ENCODE results near the gene FOXN1. TPM values are rescaled to one million over a fixed set of nuclear protein-coding genes. Genes with fewer than 3 reads are reported as not detected.
A peak's percentile ranks its signal among the peaks of the same experiment; 100 is the strongest.

FOXN1 gene
- total RNA-seq, 1 donor from 2014 or later = 14.8 TPM

DNA sequence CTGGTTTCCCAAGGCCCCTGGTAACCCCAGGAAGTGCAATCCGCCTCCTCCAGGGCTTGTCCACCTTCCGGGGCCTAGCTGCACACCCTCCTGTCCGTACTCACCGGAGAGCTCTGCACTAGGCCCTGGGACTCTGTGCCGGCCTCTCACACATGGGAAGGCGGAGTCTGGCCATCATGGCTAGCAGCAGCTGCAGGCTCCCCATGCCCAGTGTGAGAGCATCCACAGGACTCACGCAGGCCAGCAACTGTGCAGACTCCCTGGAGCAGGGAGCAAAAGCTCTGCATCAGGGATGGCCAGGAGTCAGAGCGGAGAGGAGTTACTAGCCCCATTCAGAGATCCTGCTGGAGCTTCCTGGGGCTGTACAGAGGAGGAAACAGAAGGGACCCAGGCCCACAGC lies 20.2 kb downstream of the FOXN1 start:
- ATAC-seq = no peak

DNA sequence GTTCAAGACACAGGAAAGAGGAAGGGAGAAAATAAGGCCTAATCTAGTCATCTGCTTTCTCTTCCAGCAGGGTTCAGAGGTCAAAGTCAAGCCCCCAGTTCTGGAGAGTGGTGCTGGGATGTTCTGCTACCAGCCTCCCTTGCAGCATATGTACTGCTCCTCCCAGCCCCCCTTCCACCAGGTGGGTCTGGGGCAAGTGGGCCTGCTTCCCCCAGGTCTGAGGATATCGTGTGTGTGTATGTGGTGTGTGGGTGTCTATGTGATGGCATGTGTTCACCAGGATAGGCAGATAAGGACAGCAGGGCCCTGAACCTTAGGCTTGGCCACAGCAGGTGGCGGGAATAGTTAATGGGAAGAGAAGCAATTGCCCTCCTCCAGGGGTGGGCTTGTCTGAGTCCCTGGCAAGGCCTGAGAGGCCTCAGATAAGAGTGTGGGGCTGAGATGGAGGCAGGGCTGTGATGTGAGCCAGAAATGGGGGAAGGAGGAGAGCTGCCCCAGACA lies 21.1 kb downstream of the FOXN1 start:
- no peak for ATAC-seq

DNA sequence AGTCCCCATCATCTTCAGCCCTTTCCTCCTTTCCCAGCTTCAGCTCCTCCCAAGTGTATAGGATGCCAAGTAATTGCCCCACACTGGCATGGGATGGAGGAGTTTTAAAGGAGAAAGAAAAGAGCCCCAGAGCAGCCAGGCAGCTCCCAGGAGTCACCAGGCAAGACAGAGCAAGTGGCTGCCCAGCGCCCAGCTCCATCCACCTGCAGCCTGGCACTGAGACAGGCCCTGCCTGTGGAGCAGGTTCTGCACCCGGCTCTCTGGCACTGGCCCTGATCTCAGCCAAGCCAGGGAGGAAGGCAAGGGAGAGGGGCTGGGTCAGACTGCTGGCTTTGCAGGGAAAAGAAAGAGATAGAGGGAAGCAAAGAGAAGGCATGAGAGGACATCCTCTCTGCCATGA lies 21.7 kb downstream of the FOXN1 start:
- ATAC-seq = peak; percentile 89

DNA sequence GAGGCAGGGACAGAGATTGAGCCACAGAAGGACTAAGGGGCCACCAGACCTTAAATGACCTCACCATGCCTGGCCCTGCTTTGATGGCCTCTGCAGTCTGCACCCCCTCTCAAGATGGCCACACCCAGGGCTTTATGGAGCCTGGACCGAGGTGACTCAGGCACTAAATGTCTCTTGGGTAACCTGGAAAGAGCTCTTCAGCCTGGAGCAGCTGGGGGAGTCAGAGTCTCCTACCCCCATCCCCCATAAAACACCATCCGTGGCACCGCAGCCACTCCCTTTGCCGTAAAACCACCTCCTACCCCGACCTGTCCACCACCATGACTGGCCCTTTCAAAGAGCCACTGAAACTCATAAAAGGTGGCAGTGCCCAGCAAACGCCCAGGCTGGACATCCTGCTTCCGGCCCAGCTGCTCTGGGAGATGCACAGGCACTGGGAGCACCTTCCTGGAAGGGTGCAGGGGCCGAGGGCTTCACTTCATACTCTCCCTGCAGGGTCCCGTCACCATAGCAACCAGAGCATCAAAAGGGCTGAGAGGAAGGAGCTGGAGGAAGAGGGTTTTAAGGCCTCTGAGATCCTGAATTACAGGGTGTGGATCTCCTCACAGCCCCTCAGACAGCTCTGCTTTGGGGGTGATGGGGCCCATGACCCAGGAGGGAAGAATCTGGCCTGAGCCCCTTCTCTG lies 22.3 kb downstream of the FOXN1 start:
- ATAC-seq = peak; percentile 57

DNA sequence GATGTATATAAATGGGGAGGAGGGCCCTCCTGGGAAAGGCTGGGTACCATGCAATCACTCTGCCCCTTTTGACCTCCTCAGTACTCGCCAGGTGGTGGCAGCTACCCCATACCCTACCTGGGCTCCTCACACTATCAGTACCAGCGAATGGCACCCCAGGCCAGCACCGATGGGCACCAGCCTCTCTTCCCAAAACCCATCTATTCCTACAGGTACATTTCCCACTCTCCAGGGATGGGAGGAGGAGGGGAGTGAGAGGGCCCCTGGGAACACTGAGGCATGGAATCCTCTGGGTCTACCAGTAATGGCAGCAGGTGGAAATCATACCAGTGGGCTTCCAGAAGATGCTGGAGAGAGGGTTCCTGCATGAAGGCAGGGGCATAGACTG lies 22.9 kb downstream of the FOXN1 start:
- no peak for ATAC-seq

DNA sequence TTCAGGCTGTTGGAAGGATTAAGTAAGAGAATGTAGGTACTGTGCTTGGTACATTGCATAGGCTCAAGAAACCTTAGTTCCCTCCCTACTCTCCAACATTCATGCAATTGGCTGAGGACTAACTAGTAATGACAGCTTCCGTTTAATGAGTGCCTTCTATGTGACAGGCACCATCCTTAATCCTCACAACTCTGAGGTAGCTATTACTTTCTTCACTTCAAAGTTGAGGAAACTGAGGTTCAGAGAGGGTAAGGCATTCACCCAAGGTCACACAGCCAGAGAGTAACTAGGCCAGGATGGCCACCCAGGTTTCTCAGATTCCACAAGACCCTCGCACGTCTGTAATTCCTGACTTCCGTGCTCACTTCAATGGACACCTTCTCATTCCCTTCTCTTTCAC lies 24.1 kb downstream of the FOXN1 start:
- no peak for ATAC-seq

DNA sequence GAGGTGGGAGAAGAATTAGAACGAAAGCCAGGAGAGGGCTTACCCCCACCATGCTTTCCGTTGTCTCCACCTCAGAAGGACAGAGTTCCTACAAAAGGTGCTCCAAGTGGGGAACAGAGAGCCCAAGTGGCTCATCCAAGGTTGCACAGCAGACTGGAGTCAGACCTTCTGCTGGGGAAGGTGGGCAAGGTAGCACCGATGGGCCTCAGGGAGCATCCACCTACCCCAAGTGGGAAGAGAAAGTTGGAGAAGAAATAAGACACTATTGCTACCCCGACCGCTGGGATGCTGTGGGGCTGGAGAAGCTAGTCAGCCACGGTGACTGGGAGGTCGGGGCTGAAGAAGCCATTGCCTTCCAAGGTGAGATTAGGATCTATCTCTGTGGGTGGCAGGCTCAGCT lies 24.8 kb downstream of the FOXN1 start:
- ATAC-seq = no peak

DNA sequence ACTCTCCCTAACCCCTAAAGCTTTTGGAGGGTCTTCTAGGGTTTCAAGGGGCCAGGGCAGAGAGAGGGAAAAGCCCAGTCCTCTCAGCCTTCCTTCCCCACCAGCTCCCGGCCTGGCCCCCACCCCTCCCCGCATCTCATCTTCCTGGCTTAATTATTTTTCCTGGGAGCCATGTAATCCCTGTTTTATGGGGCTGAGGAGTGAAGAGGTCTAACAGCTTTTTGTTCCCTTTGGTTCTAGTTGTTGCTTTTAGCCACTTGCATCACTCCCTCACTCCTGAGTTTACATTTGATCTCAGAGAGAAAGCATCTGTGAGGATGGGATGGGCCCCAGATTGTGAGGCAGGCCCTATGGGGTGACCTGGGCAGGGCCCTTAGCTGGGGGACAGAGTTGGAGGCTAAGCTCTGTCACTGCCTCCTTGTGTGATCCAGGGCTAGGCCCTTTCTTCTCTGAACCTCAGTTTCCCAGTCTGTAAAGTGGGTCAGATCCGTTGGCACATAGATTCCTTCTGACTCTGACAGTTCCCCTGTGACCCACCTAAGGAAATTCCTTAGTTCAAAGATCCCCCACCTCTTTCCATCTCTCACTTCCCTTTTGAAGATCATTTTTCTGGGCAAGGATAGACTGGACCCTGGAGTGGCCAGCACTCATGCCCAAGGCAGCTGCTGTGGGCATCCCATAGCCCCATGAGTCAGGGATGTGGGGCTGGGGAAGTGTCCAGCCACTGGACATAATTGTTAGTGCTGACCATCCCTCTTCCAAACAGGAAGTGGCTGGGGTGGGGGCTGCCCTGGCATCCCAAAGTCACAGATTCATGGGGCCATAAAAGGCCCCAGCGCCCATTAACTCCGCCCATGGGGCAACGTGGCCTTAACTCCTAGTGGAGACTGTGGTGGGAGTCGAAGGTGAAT lies 26.2 kb downstream of the FOXN1 start:
- no peak for ATAC-seq

DNA sequence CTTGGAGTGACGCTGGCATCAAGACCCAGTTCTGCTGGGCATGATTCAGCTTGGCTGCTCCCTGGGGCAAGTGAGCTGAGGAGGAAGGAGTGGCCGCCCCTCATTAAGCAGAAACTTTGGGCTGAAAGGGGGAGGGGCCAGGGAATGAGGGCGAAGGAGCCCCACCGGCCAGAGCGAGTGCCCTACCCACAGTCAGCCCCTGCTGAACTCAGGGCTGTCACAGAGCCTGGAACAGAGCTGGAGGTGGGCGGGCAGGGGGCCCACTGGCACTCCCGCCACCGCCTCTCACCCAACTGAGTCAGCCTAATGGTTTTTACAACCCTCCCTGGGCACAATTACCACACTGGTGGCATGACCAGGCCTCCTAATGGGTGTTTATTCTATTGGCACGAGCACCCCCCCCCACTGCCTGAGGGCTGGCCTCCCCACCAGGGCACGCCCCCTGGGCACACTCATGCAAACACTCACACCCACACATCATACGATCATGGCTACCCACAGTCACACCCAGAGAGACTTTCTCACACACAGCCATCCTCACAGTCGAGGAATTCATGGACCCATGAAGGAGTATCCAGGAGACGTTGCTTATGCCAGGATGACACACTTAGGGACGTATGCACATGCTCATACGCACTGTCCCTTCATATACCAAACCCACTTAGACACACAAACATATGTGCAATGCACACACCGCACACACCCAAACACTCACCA lies 27.1 kb downstream of the FOXN1 start:
- ATAC-seq = peak; percentile 70

DNA sequence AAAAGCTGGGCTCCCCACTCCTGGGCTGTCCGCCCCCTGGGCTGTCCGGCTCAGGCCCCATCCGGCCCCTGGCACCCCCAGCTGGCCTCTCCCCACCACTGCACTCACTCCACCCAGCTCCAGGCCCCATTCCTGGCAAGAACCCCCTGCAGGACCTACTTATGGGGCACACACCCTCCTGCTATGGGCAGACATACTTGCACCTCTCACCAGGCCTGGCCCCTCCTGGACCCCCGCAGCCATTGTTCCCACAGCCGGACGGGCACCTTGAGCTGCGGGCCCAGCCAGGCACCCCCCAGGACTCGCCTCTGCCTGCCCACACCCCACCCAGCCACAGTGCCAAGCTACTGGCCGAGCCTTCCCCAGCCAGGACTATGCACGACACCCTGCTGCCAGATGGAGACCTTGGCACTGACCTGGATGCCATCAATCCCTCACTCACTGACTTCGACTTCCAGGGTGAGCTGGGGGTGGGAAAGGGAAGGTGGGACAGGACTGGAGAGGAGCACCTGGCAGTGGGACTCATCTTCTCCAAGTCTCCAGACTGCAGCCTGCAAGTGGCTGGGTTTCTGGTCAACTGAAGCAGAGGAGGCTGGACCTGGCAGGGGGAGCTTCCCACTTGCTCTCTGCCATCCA lies 28.7 kb downstream of the FOXN1 start:
- ATAC-seq = no peak

DNA sequence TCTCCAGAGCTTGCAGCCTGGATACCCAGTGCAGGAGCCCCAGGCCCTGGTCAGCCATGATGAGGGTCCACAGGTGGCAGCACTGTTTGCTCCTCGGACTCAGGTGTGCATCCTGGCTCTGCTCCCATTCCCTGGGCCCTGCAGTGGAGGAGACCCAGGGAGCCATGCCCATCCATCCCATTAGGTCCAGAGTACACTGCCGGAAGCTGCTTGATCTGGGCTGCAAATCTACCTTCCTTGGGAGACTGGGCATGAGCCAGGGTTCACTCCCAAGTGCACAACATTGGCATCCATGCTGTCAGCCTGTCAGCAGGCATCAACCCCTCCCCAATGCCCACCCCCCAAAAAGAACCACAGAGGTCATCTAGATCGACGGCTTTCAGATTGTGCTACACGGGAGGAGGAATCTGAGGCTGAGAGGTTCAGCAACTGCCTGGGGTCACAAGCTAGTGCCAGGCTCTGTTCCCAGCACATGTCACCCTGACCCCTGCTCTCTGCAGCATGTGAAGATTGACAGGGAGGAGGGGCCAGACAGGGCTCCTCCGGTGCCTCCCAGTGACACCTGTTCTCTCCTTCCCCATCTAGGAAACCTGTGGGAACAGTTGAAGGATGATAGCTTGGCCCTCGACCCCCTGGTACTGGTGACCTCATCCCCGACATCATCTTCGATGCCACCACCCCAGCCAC lies 30.5 kb downstream of the FOXN1 start:
- ATAC-seq = no peak

DNA sequence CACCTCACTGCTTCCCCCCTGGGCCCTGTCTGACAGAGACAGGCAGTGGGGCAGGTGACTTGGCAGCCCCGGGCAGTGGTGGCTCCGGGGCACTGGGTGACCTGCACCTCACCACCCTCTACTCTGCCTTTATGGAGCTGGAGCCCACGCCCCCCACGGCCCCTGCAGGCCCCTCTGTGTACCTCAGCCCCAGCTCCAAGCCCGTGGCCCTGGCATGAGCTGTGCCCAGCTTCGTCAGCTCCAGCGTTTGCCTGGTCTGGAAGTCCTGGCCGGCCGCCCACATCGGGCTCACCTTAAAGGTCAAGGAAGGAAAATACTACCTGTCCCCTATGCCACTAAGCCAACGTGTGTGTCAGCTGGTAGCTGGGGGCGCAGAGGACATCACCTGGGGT lies 31.1 kb downstream of the FOXN1 start:
- ATAC-seq = no peak

DNA sequence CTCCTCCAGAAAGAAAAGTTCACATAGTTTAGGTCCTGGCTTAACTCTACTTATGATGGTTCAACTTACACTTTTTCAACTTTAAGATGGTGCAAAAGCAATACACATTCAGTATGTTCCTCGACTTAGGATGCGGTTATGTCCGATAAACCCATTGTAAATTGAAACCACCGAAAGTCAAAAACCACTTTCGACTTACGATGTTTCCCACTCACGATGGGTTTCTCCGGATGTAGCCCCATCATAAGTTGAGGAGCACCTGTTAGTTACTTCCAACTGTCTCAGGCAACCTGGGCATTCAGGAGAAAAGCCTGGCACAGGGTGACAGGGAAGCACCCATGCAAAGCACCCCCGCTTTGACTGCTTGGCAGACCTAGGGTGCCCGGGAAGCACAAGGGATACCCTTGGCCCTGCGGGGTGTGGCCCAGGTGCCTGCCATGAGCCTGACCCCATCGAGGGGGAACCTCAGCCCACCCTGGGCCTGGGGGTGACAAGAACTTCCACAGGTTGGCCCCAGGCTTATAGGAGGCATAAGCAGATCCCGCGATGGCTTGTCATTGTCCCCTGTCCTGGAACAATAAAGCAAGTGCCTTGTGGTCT lies 32.2 kb downstream of the FOXN1 start:
- no peak for ATAC-seq

DNA sequence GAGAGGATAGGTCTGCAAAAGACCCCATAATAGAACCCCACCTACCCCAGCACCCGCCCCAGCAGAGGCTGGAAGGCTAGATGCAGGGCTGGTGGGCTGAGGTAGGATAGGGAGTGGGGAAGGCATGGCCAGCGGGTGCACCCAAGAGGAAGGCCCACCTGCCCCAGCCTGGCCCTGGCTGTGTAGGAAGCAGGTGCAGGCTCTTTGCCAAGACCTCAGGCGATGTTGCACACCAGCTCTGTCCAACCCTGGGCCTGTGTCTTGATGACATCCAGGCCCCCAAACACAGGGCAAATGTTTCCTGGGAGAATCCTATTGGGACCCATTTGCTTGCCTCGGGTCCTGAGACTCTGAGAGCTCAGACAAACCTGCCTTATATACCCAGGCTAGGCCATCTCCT lies 34.1 kb downstream of the FOXN1 start:
- ATAC-seq = peak; percentile 29

DNA sequence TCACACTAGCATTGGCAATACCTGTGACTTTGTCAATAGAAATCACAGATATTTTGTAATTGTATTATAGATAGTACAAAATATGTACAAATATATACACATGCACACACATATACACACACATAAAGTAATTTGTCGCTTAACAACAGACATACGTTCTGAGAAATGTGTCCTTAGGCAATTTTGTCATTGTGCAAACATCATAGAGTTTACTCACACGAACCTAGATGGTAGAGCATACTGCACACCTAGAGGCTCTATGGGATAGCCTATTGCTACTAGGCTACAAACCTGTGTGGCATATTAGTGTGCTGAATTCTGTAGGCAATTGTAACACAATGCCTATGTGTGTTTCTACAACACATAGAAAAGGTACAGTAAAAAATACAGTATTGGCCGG lies 35.3 kb downstream of the FOXN1 start:
- no peak for ATAC-seq

DNA sequence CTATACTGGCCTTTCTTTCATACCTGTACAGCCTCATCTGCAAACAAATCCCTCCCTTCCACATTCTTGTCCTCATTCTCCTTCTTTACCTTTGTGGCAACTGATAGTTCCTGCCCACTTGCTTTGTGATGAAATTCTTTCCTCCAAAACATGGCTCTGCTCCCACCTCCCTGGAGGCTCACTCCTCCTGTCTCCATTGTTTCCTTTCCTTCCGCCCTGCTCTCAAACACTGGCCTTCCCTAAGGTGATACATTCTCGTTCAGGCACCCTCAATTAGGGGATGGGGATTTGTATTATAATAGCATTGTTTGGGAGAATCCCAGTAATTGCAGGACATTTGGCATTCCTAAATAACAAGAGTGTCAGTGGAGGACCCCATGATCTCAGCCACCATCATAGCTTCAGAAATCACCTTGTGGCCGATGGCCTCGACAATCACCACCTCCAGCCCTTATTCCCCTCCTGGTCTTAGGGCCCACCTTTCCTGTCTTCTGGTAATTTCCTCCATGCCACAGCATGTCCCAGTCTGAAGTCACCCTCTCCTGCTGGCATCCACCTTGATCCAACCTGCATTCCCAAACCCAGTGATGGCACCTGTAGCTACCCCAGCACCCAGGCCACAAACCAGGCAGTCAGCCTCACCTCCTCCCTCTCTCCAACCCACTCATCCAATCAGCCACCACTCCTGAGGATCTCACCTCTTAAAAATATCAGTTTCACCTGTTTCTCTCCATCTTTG lies 38.4 kb downstream of the FOXN1 start:
- no peak for ATAC-seq

DNA sequence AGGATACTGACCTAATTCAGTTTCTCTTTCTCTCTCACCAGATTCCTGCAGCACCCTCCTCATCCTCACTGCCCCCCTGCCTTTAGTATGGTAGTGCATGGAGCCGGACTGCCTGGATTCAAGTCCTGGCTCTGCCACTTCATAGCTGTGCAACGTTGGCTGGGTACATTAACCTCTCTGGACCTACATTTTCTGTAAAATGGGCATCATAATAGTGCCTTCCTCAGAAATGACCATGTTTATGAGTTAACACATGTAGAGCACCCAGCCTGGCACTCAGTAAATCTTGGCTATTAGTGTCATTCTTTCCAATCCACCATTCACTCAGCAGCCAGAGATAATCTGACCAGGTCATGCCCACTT lies 39.0 kb downstream of the FOXN1 start:
- ATAC-seq = no peak

DNA sequence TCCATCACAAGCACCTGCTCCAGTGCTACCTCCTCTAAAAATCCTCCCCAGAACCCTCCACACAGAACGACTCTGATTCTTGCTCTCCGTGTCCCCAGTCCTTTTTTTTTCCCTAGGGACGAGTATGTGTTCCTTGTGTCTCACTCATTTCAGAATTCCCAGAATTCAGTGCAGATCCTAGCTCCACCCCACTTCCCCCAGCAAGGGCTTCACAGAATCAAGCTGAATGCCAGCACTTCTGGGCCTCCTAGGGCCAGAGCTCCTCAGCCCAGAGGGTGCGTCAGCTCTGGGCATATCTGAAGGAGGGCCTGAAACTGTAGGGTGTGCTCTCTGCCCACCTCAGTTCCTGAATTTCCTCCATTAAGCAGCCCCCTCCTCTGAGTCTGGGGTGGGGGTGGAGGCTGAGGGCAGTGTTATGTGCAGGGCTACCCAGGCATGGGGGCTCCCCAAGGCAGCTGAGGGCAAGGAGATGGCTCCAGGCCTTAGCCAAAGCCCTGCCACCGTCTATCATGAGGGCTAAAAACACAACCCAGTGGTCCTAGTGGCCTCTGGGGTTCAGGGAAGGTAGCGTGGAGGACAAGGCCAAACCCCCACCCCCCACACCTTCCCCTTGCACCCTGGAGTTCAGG lies 39.8 kb downstream of the FOXN1 start:
- no peak for ATAC-seq

DNA sequence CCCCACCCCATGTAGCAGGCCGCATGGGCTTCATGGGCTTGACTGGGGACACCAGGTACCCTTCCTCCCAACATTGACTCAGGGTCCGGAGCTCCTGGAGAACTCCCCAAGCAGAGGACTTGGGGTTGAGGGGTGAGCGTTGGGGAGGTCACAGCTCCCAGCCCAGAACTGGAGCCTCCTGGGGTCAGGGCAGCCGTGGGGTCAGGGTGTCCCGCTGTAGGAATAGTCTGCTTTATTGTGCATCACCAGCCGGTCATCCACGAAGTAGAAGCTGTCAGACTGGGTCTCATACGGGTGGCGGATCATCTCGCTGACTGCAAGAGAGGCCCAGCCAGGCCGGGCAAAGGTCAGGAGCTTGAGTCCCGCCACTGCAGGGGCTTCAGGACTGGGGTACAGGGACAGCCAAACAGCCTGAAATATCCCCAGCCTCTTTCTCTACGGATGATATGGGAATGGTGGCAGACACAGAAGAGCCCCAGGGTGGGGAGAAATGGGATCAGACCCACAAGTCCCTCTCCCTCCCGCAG lies 41.0 kb downstream of the FOXN1 start:
- ATAC-seq = no peak

Measured in esophagus mucosa (tissue), 1 donor.